Measurements from ENCODE around the gene PRKN.

GRCh38 chr6:161984713-161985112, 742.9 kb downstream of the PRKN start:
- TF ChIP-seq CTCF (IDR thresholded peaks at IDR 0.05) (no peak), POLR2A (IDR thresholded peaks at IDR 0.05) (no peak)
